Suppressor macrophage (primary cell): ENCODE data around the gene RAB27B.
"Not testable (repeated sequence)": the region's sequence is repeated elsewhere in the genome, so short reads cannot be mapped to it uniquely, and the experiment has no call there.

Source experiments
- DNase-seq, 4 experiments: peaks; one replicate each; pipeline ENCODE4 v3.0.0-alpha.2; 2020 to 2022

Gene RAB27B

DNA sequence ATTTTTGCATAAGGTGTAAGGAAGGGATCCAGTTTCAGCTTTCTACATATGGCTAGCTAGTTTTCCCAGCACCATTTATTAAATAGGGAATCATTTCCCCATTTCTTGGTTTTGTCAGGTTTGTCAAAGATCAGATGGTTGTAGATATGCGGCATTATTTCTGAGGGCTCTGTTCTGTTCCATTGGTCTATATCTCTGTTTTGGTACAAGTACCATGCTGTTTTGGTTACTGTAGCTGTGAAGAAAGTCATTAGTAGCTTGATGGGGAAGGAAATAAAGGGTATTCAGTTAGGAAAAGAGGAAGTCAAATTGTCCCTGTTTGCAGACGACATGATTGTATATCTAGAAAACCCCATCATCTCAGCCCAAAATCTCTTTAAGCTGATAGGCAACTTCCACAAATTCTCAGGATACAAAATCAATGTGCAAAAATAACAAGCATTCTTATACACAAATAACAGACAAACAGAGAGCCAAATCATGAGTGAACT, 7.4 kb upstream of the RAB27B start:
- not testable (repeated sequence) for DNase-seq

GRCh38 chr18:54822872-54823845, 5.1 kb upstream of the RAB27B start:
- DNase-seq = no peak

GRCh38 chr18:54824761-54825160, 3.5 kb upstream of the RAB27B start:
- DNase-seq = no peak

DNA sequence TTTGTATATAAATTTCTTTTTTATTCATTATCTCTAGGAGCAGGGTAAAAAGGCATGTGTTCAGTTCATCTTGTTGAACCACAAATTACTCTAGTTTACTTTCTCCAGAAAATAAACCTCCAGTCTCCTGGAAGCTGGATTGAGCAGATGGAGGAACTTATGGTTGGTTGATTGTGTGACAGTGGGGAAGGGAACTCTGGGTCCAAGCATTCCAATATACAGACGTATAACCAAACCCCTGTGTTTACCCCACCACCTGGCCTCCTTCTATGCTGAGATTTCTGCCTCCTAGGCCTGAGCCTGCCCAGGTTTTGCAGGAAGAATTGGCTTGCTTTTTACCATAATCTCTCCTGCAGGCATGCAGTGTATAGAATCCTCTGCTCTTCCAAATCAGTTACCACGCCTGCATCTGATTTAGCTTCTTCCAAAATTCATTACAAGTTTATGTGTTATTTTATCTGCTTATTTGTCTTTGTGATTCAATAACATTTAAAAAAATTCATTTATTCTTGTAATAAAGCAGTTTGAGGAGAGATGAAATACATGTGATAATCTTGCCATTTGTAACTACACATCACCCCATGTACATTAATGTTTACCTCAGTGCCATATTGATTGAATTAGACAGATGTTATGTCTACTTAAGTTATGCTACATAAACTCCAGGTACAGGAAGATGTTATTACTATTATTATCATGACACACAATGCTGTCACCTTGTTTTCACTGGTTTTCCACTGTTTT, 2.5 kb upstream of the RAB27B start:
- no peak for DNase-seq

DNA sequence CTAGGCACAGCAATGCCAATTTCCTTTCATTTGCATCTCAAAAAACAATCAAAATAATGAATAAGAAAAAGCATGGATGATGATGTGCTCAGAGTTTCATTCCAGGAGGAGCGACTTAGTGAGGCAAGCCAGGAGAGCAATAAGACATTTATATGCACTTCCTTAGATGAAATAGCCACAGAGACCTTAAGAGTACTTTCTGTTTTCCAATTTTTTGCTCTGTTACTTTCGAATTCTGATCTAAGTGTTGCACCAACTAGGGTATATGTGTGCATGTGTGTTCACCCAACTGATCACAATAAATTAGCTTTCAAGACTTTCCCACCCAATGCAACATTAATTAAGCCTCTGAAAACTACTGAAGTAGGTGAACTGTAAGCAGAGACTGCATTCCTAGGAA, 709 bp downstream of the RAB27B start:
- DNase-seq = no peak

DNA sequence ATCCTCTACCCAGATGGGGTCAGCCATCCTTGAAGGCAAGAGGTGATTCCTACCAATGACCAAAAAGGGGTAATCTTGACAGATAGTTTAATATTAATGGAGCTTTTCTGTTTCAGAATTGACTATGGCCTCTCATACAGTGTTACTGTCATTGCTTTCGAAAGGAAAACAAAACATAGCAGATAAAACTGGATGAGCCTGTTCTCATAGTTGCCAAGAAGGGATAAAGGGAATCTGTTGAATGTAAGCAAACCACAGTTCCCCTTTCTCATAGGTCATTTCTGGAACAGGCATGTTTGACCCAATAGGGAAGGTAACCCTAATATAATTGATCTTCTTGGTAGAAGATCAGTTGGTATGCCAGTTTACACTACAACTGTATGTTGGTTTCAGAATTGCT, 1.6 kb downstream of the RAB27B start:
- no peak for DNase-seq

DNA sequence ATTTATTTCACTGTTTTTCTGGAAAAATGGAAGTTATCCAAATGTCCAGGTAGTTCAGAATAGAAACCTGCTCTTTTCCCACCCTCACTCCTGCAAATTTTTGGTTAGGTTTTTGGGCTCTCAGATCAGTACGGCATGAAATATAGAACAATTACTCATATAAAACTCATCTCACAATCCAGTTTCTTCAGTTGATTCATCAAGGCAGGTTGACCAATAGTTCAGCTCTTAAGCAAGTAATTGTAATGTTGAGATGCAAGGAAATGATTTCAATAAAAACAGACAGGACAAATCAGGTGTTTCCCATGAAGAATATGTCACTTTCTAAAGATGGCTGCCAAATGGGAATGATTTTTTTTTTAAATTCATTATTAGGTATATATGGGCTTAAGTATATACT, 2.0 kb downstream of the RAB27B start:
- no peak for DNase-seq

DNA sequence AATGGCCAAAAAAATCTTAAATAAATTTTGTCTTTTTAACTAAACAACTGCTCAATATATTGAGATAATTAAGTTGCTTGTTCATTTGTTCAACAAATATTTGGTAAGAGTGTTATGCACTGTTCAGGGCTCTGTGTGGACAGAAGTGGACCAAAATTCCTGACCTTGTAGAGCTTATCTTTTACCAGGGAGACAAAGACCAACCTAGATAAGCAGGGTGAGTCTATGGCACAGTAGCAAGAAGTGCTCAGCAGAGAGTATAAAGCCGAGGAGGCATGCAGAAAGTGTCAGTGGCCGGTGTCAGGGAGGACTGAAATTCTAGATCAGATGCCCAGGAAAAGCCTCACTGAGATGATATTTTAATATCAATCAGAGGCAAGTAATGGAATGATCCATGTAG, 2.6 kb downstream of the RAB27B start:
- no peak for DNase-seq

GRCh38 chr18:54835944-54836343, 7.7 kb downstream of the RAB27B start:
- DNase-seq = no peak

DNA sequence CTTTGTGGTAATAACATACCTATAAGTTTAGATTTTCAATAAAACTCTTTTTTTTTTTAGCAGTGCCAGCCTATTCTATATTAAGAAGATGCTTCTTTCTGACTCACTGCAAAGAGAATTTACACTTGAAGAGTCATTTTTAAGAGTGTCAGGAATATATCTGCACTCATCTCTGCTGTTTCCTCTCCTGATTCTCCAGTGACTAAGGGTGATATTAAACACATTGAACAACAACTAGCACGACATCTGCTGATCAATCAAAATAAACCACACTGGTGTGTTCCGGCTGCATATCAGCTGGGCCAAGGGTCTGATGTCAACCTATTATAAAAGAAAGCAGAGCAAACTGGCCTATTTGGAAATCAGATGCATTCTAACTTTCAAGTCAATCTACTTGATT, 15.0 kb downstream of the RAB27B start:
- DNase-seq = no peak

DNA sequence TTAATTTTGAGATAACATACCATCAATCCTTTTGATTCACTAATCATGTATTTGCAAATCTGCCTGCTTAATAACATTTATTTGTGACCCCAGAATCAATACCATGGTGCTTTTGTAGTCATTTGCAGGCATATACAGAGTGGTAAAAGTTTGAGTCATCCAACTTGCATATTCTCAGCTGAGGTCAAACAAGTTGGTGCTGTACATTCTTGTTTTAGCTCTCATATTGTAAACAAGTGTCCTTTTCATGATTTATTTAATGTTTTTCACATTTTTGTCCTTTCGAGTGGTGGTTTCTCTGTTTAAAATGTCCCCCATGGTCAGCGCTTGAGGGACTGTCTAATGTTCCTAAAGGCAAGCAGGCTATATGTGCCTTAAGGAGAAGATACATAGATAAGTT, 17.5 kb downstream of the RAB27B start:
- no peak for DNase-seq

GRCh38 chr18:54848121-54848520, 19.8 kb downstream of the RAB27B start:
- no peak for DNase-seq

DNA sequence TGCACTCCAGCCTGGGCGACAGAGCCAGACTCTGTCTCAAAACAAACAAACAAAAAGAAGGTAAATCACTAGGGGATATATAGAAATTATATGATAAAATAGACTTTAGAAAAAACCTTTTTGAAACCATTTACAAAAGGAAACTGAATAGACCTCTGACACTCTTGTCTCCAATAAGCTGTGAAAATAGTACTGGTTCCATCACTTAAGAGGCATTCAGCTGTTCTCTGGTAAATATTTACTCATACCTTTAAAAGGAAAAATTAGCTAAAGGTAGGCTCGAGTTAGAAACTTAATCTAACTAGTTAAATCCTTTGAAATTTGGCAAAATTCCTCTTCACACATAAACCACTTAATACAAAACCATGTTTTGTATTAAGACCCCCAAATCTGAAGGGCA, 21.4 kb downstream of the RAB27B start:
- DNase-seq = no peak

- no peak for DNase-seq
Measured at GRCh38 chr18:54850598-54850997, 22.3 kb downstream of the RAB27B start.

GRCh38 chr18:54852780-54853675, 24.8 kb downstream of the RAB27B start:
- DNase-seq = peak in 2 of 4 experiments; percentile 10 to 11

- not testable (repeated sequence) for DNase-seq
Measured at GRCh38 chr18:54855050-54855449, 26.8 kb downstream of the RAB27B start.

GRCh38 chr18:54856105-54856646, 27.9 kb downstream of the RAB27B start:
- no peak for DNase-seq

- DNase-seq = no peak
Measured at GRCh38 chr18:54857499-54857898, 29.2 kb downstream of the RAB27B start.

DNA sequence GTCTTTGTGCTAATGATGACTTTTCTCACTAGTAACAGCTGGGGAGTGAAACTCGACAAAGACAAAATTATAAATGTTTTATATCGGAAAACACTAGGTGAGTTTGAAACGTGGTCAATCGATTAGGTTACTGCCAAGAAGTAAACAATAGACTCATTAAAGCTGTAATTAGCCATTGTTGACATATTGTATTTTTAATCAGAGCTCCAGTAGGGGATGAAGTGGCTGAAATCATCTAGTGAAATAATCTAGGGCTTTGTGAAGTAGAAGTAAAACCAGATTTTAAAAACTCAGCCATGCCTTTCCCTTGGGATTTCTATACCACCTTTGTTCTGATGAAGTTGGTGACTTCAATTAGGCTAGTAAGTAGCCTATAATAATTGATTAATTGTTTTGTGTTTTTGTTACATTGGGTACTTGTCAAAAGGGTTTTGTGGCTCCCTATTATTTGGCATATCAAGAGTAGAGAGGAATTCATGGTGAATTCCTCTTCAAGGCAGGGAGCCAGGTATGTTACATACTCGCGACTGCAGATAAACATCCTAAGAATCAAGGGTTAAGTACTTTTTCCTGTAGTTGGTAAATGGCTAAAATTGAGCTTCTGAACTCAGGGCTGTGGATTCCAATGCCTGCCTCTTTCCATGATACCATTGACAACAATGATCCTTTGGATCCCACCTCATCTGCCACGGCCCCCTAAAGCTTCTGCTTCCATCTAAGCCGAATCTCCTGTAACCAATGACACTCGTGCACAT, 31.6 kb downstream of the RAB27B start:
- DNase-seq = no peak

DNA sequence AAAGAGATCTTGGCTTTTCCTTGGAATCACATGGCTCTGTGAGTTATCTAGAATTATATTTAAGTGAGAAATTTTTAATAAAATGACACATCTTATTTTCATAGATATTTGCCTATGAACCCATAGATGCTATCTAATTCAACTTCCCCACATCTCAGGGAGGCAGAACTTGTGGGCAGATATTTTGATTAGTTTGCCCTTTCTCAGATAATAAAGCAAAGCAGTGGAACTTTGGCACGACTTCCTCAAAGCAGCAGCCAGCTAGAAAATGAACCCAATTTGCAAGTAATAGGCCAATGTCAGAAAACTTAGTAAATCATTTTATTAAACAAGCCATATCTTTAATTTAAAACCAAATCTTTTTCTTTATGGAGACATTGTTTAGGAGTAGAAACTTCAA, 32.7 kb downstream of the RAB27B start:
- DNase-seq = peak; percentile 30 to 48 (median 41)

DNA sequence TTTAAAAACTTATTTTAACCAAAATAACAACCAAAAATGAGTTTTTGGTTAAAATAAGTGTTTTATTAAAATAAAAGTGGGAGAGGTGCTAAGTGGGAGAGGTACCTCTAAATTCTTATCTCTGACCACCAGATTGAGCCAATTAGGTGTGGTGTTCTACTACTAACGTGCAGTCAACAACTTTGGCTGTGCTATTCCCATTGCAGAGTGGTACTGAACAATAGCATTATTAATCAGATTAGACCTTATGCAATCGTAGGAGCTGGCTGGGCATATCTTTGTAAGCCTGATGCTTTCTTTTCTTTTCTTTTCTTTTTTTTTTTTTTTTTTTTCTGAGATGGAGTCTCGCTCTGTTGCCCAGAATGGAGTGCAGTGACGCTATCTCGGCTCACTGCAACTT, 38.9 kb downstream of the RAB27B start:
- DNase-seq = no peak
